K562 (cell line): ENCODE data around the gene TLX2. TPM values are rescaled to one million over a fixed set of nuclear protein-coding genes. Genes with fewer than 3 reads are reported as not detected.

Experiments
- ATAC-seq: fragments of 200-7000 bp; cut with Tn5 transposase; 3 replicates; pipeline ENCODE4 v1.9.1; 2020; ENCODE audit warnings: moderate library complexity
- BruUV-seq: library from RNA; stranded (reverse); fragments of 400-500 nt; replicated peaks from 2 replicates; lab custom pipeline; 2021; lab: Mats Ljungman, UMichigan
- CTCF ChIA-PET: fragments of 300-600 bp; formaldehyde crosslinking; extraction: SDS; loops from one replicate; lab custom pipeline; 2021; ENCODE audit warnings: low intra/inter-chr PET ratio; lab: Yijun Ruan, JAX
- POLR2A ChIA-PET: fragments of 300-600, 350-650 bp; sonication (Branson Sonifier 250); formaldehyde crosslinking; extraction: SDS; loops from one replicate; lab custom pipeline; 2021; ENCODE audit warnings: antibody characterized with exemption, inconsistent platforms; lab: Yijun Ruan, JAX
- DNase-seq, 4 experiments: peaks; one replicate each; pipeline versions ENCODE4 v3.0.0 to v3.0.0-alpha.2; 2011 to 2018; ENCODE audit warnings: low spot score in 3 of 4, mixed read lengths in 3 of 4; ENCODE audit errors: extremely low read depth in 1 of 4
- FAIRE-seq: peaks from 2 replicates; lab custom pipeline; 2011; peaks lifted over from hg19 to GRCh38; lab: Jason Lieb, UNC
- H2AFZ ChIP-seq: 2 replicates; pipeline ENCODE4 v1.6.0; 2011; ENCODE audit warnings: low read depth, low read length, control low read depth, inconsistent platforms
- H3K27ac ChIP-seq: fragments of 200-600 bp; 3 replicates; pipeline ENCODE4 v1.8.0; 2011; ENCODE audit warnings: low read depth, mild to moderate bottlenecking, control low read depth, inconsistent platforms, low read length, moderate library complexity, mixed read lengths; ENCODE audit errors: extremely low read depth
- H3K27me3 ChIP-seq, 2 experiments: fragments of 300-600 bp in 1 of 2; 2 replicates in 1 of 2; 3 replicates in 1 of 2; pipeline versions ENCODE4 v1.6.0 to v1.8.0; 2011; ENCODE audit warnings: inconsistent platforms in 2 of 2, low read length in 2 of 2, mild to moderate bottlenecking in 1 of 2, mixed read lengths in 1 of 2, moderate library complexity in 1 of 2; ENCODE audit not compliant: control insufficient read depth in 2 of 2, insufficient read depth in 2 of 2
- H3K36me3 ChIP-seq: fragments of 300-600 bp; 3 replicates; pipeline ENCODE4 v1.8.0; 2011; ENCODE audit warnings: mild to moderate bottlenecking, low read length, inconsistent platforms; ENCODE audit not compliant: control insufficient read depth, insufficient read depth
- H3K4me1 ChIP-seq, 2 experiments: fragments of 200-600 bp in 1 of 2; replicated peaks in 1 of 2; 2 replicates in 1 of 2; 3 replicates in 1 of 2; pipeline versions ENCODE4 v1.5.1 to v1.8.0; 2011; ENCODE audit warnings: inconsistent platforms in 2 of 2, low read length in 2 of 2, mild to moderate bottlenecking in 1 of 2, mixed read lengths in 1 of 2, moderate library complexity in 1 of 2; ENCODE audit not compliant: control insufficient read depth in 2 of 2, insufficient read depth in 2 of 2
- H3K4me2 ChIP-seq: 2 replicates; pipeline ENCODE4 v1.6.1; 2011; ENCODE audit warnings: low read length, control low read depth, inconsistent platforms, mixed read lengths; ENCODE audit not compliant: insufficient read depth
- H3K4me3 ChIP-seq: fragments of 200-600 bp; sonication (generic), shearing (Covaris generic); 2 replicates; pipeline ENCODE4 v1.5.1; 2016; ENCODE audit warnings: control low read depth, inconsistent platforms
- H3K79me2 ChIP-seq: fragments of 200-600 bp; 3 replicates; pipeline ENCODE4 v1.8.0; 2011; ENCODE audit warnings: low read length, inconsistent platforms; ENCODE audit not compliant: control insufficient read depth, insufficient read depth
- H3K9ac ChIP-seq, 2 experiments: 2 replicates each; pipeline versions ENCODE4 v1.6.0 to v1.6.1; 2011; ENCODE audit warnings: low read depth in 2 of 2, low read length in 2 of 2, control low read depth in 1 of 2, inconsistent platforms in 1 of 2, mild to moderate bottlenecking in 1 of 2, mixed read lengths in 1 of 2; ENCODE audit not compliant: insufficient read depth in 1 of 2
- H3K9me1 ChIP-seq: one replicate; pipeline ENCODE4 v1.6.0; 2011; ENCODE audit warnings: inconsistent platforms, mild to moderate bottlenecking, low read length, moderate library complexity; ENCODE audit not compliant: control insufficient read depth, insufficient read depth
- H3K9me3 ChIP-seq: replicated peaks from 2 replicates; pipeline ENCODE4 v1.5.1; 2011; ENCODE audit warnings: low read depth, low read length, inconsistent platforms; ENCODE audit not compliant: control insufficient read depth, insufficient read depth
- H4K20me1 ChIP-seq: replicated peaks from 2 replicates; pipeline ENCODE4 v1.6.1; 2011; ENCODE audit warnings: low read length, inconsistent platforms, mixed read lengths; ENCODE audit not compliant: control insufficient read depth, insufficient read depth
- C11orf30 ChIP-seq: fragments of 450-650 bp; IDR thresholded peaks from 2 replicates; pipeline ENCODE4 v1.6.1; 2016; ENCODE audit warnings: low read depth, mild to moderate bottlenecking
- ELF2 ChIP-seq: fragments of 250-450 bp; sonication (Bioruptor Pico); IDR thresholded peaks from 2 replicates; pipeline ENCODE4 v1.5.0; 2021; ENCODE audit warnings: mild to moderate bottlenecking
- HNRNPUL1 ChIP-seq: fragments of 200-400 bp; formaldehyde crosslinking; IDR thresholded peaks from 2 replicates; pipeline ENCODE4 v1.6.1; 2017; ENCODE audit warnings: low read length
- MECOM ChIP-seq: fragments of 250-450 bp; sonication (Bioruptor Pico); IDR thresholded peaks from 2 replicates; pipeline ENCODE4 v1.8.0; 2022; ENCODE audit warnings: inconsistent platforms
- POLR2A ChIP-seq: fragments of 450-650 bp; conservative IDR thresholded peaks from 2 replicates; pipeline ENCODE4 v1.6.1; 2016
- POLR2AphosphoS5 ChIP-seq: IDR thresholded peaks from 2 replicates; pipeline ENCODE4 v1.6.1; 2011; ENCODE audit warnings: mild to moderate bottlenecking, low read depth, low read length, moderate library complexity; ENCODE audit not compliant: control insufficient read depth, insufficient read depth
- POLR2G ChIP-seq: fragments of 200-400 bp; formaldehyde crosslinking; IDR thresholded peaks from 2 replicates; pipeline ENCODE4 v1.6.1; 2017; ENCODE audit warnings: low read depth, mild to moderate bottlenecking, antibody characterized with exemption, low read length, moderate library complexity
- RAD21 ChIP-seq, 2 experiments: fragments of 250-450 bp in 1 of 2; fragments of 450-650 bp in 1 of 2; sonication (Bioruptor Pico) in 1 of 2; formaldehyde crosslinking in 1 of 2; IDR thresholded peaks in 1 of 2; conservative IDR thresholded peaks in 1 of 2; 2 replicates each; pipeline versions ENCODE4 v1.4.0 to v1.8.0; 2020 to 2022; ENCODE audit warnings: mild to moderate bottlenecking in 2 of 2, moderate library complexity in 1 of 2
- RBFOX2 ChIP-seq: fragments of 200-400 bp; formaldehyde crosslinking; IDR thresholded peaks from 2 replicates; pipeline ENCODE4 v1.6.1; 2017; ENCODE audit warnings: low read depth, mild to moderate bottlenecking, low read length, moderate library complexity
- TAF15 ChIP-seq: fragments of 200-400 bp; formaldehyde crosslinking; IDR thresholded peaks from 2 replicates; pipeline ENCODE4 v1.6.1; 2017; ENCODE audit warnings: mild to moderate bottlenecking, low read depth, low read length, moderate library complexity
- ZNF280B ChIP-seq: fragments of 250-450 bp; sonication (Bioruptor Pico); IDR thresholded peaks from 2 replicates; pipeline ENCODE4 v1.5.1; 2021; ENCODE audit warnings: mild to moderate bottlenecking
- WGBS: fragments of 100-300 bp; shearing (Covaris generic); methylation state at CpG from one replicate; pipeline ENCODE4 v1.1.6; 2016; ENCODE audit warnings: low coverage, mixed read lengths; ENCODE audit not compliant: insufficient coverage; ENCODE audit errors: missing lambda C conversion rate; 5-methylcytosine and 5-hydroxymethylcytosine counted together
- in situ Hi-C: fragments of 300-500 bp; cut with MboI; formaldehyde crosslinking; loops from 4 replicates; pipeline ENCODE4 v1.15.0; 2018; ENCODE audit warnings: inconsistent platforms, mixed read lengths
- intact Hi-C: fragments of 100-400 bp; cut with micrococcal nuclease; formaldehyde crosslinking; loops from 2 replicates; pipeline ENCODE4 v1.14.2; 2022
- polyA plus RNA-seq, 8 experiments: library from polyadenylated mRNA; depleted of rRNA in 4 of 8; stranded (reverse) in 5 of 8; unstranded in 3 of 8; fragments of >200 nt; fragmentation: Nextera tagmentation in 2 of 8; fragmentation: Illumina TruSeq in 1 of 8; extraction: Ambion mirVana in 2 of 8; extraction: Trizol in 1 of 8; gene quantifications; 2 replicates each; pipeline versions ENCODE4 v1.2.1 to v1.2.3, GENCODE V29; 2011 to 2014; ENCODE audit warnings: inconsistent platforms in 1 of 8, missing spikeins in 1 of 8
- total RNA-seq, 7 experiments: library from RNA; depleted of rRNA in 6 of 7; stranded (reverse); fragments of >200 nt in 6 of 7; fragmentation: Illumina TruSeq in 2 of 7; extraction: Trizol in 2 of 7; gene quantifications; 2 replicates each; pipeline versions ENCODE4 v1.2.1 to v1.2.3, GENCODE V29; 2011 to 2021; ENCODE audit warnings: low replicate concordance in 1 of 7
- TF ChIP-seq, protein P1 (sequence below): sonication (generic); formaldehyde crosslinking; IDR thresholded peaks from 2 replicates; pipeline ENCODE4 v1.8.1; 2023; ENCODE audit warnings: mild to moderate bottlenecking, missing genetic modification reagents

The TLX2 gene
- total and polyA plus RNA-seq, 9 of the 15 experiments (the other 6 are each of a cell fraction or from before 2014, with no cell fraction given): not detected

- no TSS peak for BruUV-seq
- H3K4me2 ChIP-seq: no peak overlapping the region
- H3K4me3 ChIP-seq: no peak overlapping the region
- no peak for TF ChIP-seq ELF2 (CRISPR knock-in tag)
- TF ChIP-seq ZNF280B (CRISPR knock-in tag): no peak
- TF ChIP-seq, protein P1, sequence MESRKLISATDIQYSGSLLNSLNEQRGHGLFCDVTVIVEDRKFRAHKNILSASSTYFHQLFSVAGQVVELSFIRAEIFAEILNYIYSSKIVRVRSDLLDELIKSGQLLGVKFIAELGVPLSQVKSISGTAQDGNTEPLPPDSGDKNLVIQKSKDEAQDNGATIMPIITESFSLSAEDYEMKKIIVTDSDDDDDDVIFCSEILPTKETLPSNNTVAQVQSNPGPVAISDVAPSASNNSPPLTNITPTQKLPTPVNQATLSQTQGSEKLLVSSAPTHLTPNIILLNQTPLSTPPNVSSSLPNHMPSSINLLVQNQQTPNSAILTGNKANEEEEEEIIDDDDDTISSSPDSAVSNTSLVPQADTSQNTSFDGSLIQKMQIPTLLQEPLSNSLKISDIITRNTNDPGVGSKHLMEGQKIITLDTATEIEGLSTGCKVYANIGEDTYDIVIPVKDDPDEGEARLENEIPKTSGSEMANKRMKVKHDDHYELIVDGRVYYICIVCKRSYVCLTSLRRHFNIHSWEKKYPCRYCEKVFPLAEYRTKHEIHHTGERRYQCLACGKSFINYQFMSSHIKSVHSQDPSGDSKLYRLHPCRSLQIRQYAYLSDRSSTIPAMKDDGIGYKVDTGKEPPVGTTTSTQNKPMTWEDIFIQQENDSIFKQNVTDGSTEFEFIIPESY (CRISPR knock-in tag): peak; percentile 67
- TF ChIP-seq MECOM (CRISPR knock-in tag): no peak
- no peak for TF ChIP-seq C11orf30
- no peak for TF ChIP-seq HNRNPUL1
- TF ChIP-seq POLR2A: 0 out of 2 replicates have a peak, but pooled peaks have one; percentile 36
- TF ChIP-seq RAD21 (CRISPR knock-in tag; conservative IDR thresholded peaks at IDR 0.05 in 1 of 2, IDR thresholded peaks at IDR 0.05 in 1 of 2): no peak
- peak; percentile 40 for TF ChIP-seq RBFOX2
- peak; percentile 73 for TF ChIP-seq POLR2G
- TF ChIP-seq POLR2AphosphoS5: no peak
- peak; percentile 67; the same call in 1 of the 2 replicates for TF ChIP-seq TAF15
- H3K27ac ChIP-seq: no peak overlapping the region
- no peaks in the 10 kb centered on the region for H3K9me3 ChIP-seq
- DNase-seq (no peak), ATAC-seq (no peak), FAIRE-seq (no peak)
- no peaks in the 10 kb centered on the region for H3K27me3 ChIP-seq
- 95% methylated on average over 23 of the region's 61 CpGs for WGBS
- H3K4me1 ChIP-seq: peaks cover 11 to 39% of the 10 kb centered on the region in 2 experiments; a peak in 4 of 5 replicates
- no peaks in the 10 kb centered on the region for H4K20me1 ChIP-seq
- H3K79me2 ChIP-seq: peaks cover 5% of the 10 kb centered on the region; the same call in 1 of the 3 replicates
- intact Hi-C loops: no loop called here
- peaks cover 15% of the 10 kb centered on the region; the same call in 2 of the 3 replicates for H3K36me3 ChIP-seq
- in situ Hi-C loops: no loop called here
- no peak overlapping the region for H3K9ac ChIP-seq
- POLR2A ChIA-PET: no interaction called here
- CTCF ChIA-PET: no interaction called here
- H3K9me1 ChIP-seq: no peaks in the 10 kb centered on the region
- no peak overlapping the region for H2AFZ ChIP-seq
These were observed 16.3 kb upstream of the TLX2 start for GRCh38 chr2:74497777-74498499.
